ENCODE results near the gene HOXC4.
"Not testable (repeated sequence)": the region's sequence is repeated elsewhere in the genome, so short reads cannot be mapped to it uniquely, and the experiment has no call there.

DNA sequence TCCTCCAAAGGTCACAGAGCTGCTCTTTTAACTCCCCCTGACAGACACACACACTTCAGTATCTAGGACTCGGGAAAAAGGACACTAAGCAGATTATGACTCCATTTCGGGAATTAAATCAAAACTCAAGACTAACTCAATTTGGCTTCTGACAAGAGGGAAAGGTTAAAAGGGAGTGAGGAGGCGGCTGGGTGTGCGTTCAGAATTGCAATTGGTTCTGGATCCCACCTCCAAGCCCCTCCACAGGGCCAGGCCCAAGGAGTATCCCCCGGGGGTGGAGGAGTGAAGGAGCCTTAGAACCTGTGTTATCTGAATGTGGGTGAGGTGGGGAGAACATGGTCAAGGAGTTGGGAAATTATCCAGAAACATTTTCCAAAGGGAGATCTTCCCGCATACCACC lies 35.8 kb downstream of the HOXC4 start:
- TF ChIP-seq, protein P1, sequence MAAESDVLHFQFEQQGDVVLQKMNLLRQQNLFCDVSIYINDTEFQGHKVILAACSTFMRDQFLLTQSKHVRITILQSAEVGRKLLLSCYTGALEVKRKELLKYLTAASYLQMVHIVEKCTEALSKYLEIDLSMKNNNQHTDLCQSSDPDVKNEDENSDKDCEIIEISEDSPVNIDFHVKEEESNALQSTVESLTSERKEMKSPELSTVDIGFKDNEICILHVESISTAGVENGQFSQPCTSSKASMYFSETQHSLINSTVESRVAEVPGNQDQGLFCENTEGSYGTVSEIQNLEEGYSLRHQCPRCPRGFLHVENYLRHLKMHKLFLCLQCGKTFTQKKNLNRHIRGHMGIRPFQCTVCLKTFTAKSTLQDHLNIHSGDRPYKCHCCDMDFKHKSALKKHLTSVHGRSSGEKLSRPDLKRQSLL (tag by site-specific recombination; IDR thresholded peaks at IDR 0.05), result not testable (repeated sequence)
- TF ChIP-seq ZNF677 (tag by site-specific recombination; IDR thresholded peaks at IDR 0.05); ZNF473 (tag by site-specific recombination; IDR thresholded peaks at IDR 0.05); ZNF311 (tag by site-specific recombination; IDR thresholded peaks at IDR 0.05; ENCODE audit: borderline replicate concordance); EGR2 (tag by site-specific recombination; IDR thresholded peaks at IDR 0.05; ENCODE audit: low read depth); YY1 (tag by site-specific recombination; IDR thresholded peaks at IDR 0.05); ZNF138 (tag by site-specific recombination; IDR thresholded peaks at IDR 0.05; ENCODE audit: borderline replicate concordance); ZNF133 (tag by site-specific recombination; IDR thresholded peaks at IDR 0.05); ZFP37 (tag by site-specific recombination; IDR thresholded peaks at IDR 0.05); ZNF670 (tag by site-specific recombination; IDR thresholded peaks at IDR 0.05; ENCODE audit: low read depth): not testable (repeated sequence)
- TF ChIP-seq, protein P2, sequence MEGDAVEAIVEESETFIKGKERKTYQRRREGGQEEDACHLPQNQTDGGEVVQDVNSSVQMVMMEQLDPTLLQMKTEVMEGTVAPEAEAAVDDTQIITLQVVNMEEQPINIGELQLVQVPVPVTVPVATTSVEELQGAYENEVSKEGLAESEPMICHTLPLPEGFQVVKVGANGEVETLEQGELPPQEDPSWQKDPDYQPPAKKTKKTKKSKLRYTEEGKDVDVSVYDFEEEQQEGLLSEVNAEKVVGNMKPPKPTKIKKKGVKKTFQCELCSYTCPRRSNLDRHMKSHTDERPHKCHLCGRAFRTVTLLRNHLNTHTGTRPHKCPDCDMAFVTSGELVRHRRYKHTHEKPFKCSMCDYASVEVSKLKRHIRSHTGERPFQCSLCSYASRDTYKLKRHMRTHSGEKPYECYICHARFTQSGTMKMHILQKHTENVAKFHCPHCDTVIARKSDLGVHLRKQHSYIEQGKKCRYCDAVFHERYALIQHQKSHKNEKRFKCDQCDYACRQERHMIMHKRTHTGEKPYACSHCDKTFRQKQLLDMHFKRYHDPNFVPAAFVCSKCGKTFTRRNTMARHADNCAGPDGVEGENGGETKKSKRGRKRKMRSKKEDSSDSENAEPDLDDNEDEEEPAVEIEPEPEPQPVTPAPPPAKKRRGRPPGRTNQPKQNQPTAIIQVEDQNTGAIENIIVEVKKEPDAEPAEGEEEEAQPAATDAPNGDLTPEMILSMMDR (tag by site-specific recombination; IDR thresholded peaks at IDR 0.05), result not testable (repeated sequence)
- TF ChIP-seq, protein P3, sequence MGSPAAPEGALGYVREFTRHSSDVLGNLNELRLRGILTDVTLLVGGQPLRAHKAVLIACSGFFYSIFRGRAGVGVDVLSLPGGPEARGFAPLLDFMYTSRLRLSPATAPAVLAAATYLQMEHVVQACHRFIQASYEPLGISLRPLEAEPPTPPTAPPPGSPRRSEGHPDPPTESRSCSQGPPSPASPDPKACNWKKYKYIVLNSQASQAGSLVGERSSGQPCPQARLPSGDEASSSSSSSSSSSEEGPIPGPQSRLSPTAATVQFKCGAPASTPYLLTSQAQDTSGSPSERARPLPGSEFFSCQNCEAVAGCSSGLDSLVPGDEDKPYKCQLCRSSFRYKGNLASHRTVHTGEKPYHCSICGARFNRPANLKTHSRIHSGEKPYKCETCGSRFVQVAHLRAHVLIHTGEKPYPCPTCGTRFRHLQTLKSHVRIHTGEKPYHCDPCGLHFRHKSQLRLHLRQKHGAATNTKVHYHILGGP (tag by site-specific recombination; IDR thresholded peaks at IDR 0.05), result not testable (repeated sequence)
- TF ChIP-seq, protein P4, sequence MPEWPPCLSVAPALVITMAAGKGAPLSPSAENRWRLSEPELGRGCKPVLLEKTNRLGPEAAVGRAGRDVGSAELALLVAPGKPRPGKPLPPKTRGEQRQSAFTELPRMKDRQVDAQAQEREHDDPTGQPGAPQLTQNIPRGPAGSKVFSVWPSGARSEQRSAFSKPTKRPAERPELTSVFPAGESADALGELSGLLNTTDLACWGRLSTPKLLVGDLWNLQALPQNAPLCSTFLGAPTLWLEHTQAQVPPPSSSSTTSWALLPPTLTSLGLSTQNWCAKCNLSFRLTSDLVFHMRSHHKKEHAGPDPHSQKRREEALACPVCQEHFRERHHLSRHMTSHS (tag by site-specific recombination; IDR thresholded peaks at IDR 0.05), result not testable (repeated sequence)

All from HEK293 (cell line).